GM23338 (cell line): ENCODE measurements around the gene AKAP10. TPM values are rescaled to one million over a fixed set of nuclear protein-coding genes. Genes with fewer than 3 reads are reported as not detected.

Experiments
- ATAC-seq: fragments of 200-7000 bp; cut with Tn5 transposase; 3 replicates; pipeline ENCODE4 v1.9.1; 2020
- DNase-seq: peaks from one replicate; pipeline ENCODE4 v3.0.0-alpha.2; 2015; ENCODE audit warnings: low spot score
- H2AFZ ChIP-seq: fragments of 200-600 bp; sonication (generic); 2 replicates; pipeline ENCODE4 v1.8.0; 2016; ENCODE audit warnings: antibody characterized with exemption, mild to moderate bottlenecking, moderate library complexity
- H3F3A ChIP-seq: fragments of 200-600 bp; sonication (generic); replicated peaks from 2 replicates; pipeline ENCODE4 v1.8.0; 2017; ENCODE audit warnings: antibody characterized with exemption, mixed run types, low read depth
- H3K27ac ChIP-seq: fragments of 200-600 bp; sonication (generic); 2 replicates; pipeline ENCODE4 v1.6.1; 2016; ENCODE audit warnings: low read depth
- H3K27me3 ChIP-seq: fragments of 200-600 bp; sonication (generic); 2 replicates; pipeline ENCODE4 v1.8.0; 2016; ENCODE audit warnings: mild to moderate bottlenecking, mixed run types, moderate library complexity; ENCODE audit not compliant: insufficient read depth
- H3K36me3 ChIP-seq: fragments of 200-600 bp; sonication (generic); 2 replicates; pipeline ENCODE4 v1.8.0; 2016; ENCODE audit warnings: mild to moderate bottlenecking; ENCODE audit not compliant: insufficient read depth
- H3K4me1 ChIP-seq: fragments of 200-600 bp; sonication (generic); 2 replicates; pipeline ENCODE4 v1.8.0; 2016; ENCODE audit warnings: mild to moderate bottlenecking, moderate library complexity; ENCODE audit not compliant: insufficient read depth
- H3K4me2 ChIP-seq: fragments of 200-600 bp; sonication (generic); 2 replicates; pipeline ENCODE4 v1.7.1; 2017; ENCODE audit warnings: mixed run types
- H3K4me3 ChIP-seq: fragments of 200-600 bp; sonication (generic); 2 replicates; pipeline ENCODE4 v1.6.1; 2016; ENCODE audit warnings: mixed run types
- H3K79me2 ChIP-seq: fragments of 200-600 bp; sonication (generic); replicated peaks from 2 replicates; pipeline ENCODE4 v1.8.0; 2017; ENCODE audit warnings: mild to moderate bottlenecking; ENCODE audit not compliant: insufficient read depth
- H3K9me2 ChIP-seq: fragments of 200-600 bp; sonication (generic); 2 replicates; pipeline ENCODE4 v1.8.0; 2017; ENCODE audit not compliant: insufficient read depth
- H4K20me1 ChIP-seq: fragments of 200-600 bp; sonication (generic); replicated peaks from 2 replicates; pipeline ENCODE4 v1.8.0; 2017; ENCODE audit warnings: mild to moderate bottlenecking; ENCODE audit not compliant: insufficient read depth
- H3K27ac Mint-ChIP-seq: 2 replicates; pipeline ENCODE4 v1.8.0; 2020; ENCODE audit warnings: inconsistent platforms, mild to moderate bottlenecking, moderate library complexity, mixed read lengths
- H3K27me3 Mint-ChIP-seq: 3 replicates; pipeline ENCODE4 v1.8.0; 2022; ENCODE audit warnings: low read depth, mild to moderate bottlenecking, moderate library complexity, mixed read lengths, inconsistent platforms; ENCODE audit not compliant: insufficient read depth, poor library complexity
- H3K36me3 Mint-ChIP-seq: 3 replicates; pipeline ENCODE4 v1.8.0; 2021; ENCODE audit warnings: low read depth, mild to moderate bottlenecking, inconsistent platforms, moderate library complexity, mixed read lengths
- H3K4me1 Mint-ChIP-seq: 3 replicates; pipeline ENCODE4 v1.8.0; 2020; ENCODE audit warnings: mild to moderate bottlenecking, inconsistent platforms, mixed read lengths
- H3K4me3 Mint-ChIP-seq: 3 replicates; pipeline ENCODE4 v1.8.0; 2021; ENCODE audit warnings: moderate library complexity, mild to moderate bottlenecking, inconsistent platforms, mixed read lengths
- H3K9me3 Mint-ChIP-seq: 3 replicates; pipeline ENCODE4 v1.8.0; 2020; ENCODE audit warnings: moderate library complexity, mild to moderate bottlenecking, inconsistent platforms, mixed read lengths
- CREB1 ChIP-seq: fragments of 250-450 bp; sonication (Bioruptor Pico); IDR thresholded peaks from 2 replicates; pipeline ENCODE4 v1.5.0; 2020; ENCODE audit warnings: low read depth, mild to moderate bottlenecking, moderate library complexity
- EZH2 ChIP-seq: fragments of 200-600 bp; sonication (generic); IDR thresholded peaks from one replicate; pipeline ENCODE4 v1.8.0; 2017; ENCODE audit warnings: antibody characterized with exemption, mild to moderate bottlenecking, low read depth; ENCODE audit not compliant: unreplicated experiment
- EZH2phosphoT487 ChIP-seq: fragments of 200-600 bp; sonication (generic); IDR thresholded peaks from one replicate; pipeline ENCODE4 v1.8.1; 2018; ENCODE audit warnings: antibody characterized with exemption; ENCODE audit not compliant: unreplicated experiment
- JUNB ChIP-seq: IDR thresholded peaks from one replicate; pipeline ENCODE4 v1.6.1; 2016; ENCODE audit warnings: antibody characterized with exemption; ENCODE audit not compliant: unreplicated experiment
- NANOG ChIP-seq: IDR thresholded peaks from 2 replicates; pipeline ENCODE4 v1.6.1; 2016; ENCODE audit warnings: antibody characterized with exemption, borderline replicate concordance
- POLR2AphosphoS5 ChIP-seq: IDR thresholded peaks from 2 replicates; pipeline ENCODE4 v1.6.1; 2016; ENCODE audit warnings: antibody characterized with exemption, low read depth
- STAT1 ChIP-seq: IDR thresholded peaks from one replicate; pipeline ENCODE4 v1.6.1; 2016; ENCODE audit warnings: antibody characterized with exemption; ENCODE audit not compliant: unreplicated experiment
- ZNF114 ChIP-seq: fragments of 250-450 bp; sonication (Bioruptor Pico); IDR thresholded peaks from 2 replicates; pipeline ENCODE4 v1.5.0; 2020; ENCODE audit warnings: mild to moderate bottlenecking, moderate library complexity
- ZNF331 ChIP-seq: fragments of 250-450 bp; sonication (Bioruptor Pico); IDR thresholded peaks from 2 replicates; pipeline ENCODE4 v1.5.0; 2020; ENCODE audit warnings: low read depth, mild to moderate bottlenecking, moderate library complexity
- polyA plus RNA-seq: library from polyadenylated mRNA; unstranded; fragments of >200 nt; fragmentation: Nextera tagmentation; extraction: Ambion mirVana; gene quantifications from 2 replicates; pipeline ENCODE4 v1.2.1, GENCODE V29; 2016
- total RNA-seq: library from RNA; depleted of rRNA; stranded (reverse); fragments of >200 nt; shearing (Covaris generic); gene quantifications from 2 replicates; pipeline ENCODE4 v1.2.3, GENCODE V29; 2014
- TF ChIP-seq, protein P1 (sequence below): IDR thresholded peaks from one replicate; pipeline ENCODE4 v1.6.1; 2018; ENCODE audit warnings: antibody characterized with exemption; ENCODE audit not compliant: unreplicated experiment
- TF ChIP-seq, protein P2 (sequence below): IDR thresholded peaks from 2 replicates; pipeline ENCODE4 v1.6.1; 2016; ENCODE audit warnings: antibody characterized with exemption
- TF ChIP-seq, protein P3 (sequence below): fragments of 250-450 bp; sonication (Bioruptor Pico); IDR thresholded peaks from 2 replicates; pipeline ENCODE4 v1.5.0; 2020; ENCODE audit warnings: mild to moderate bottlenecking, moderate library complexity
- TF ChIP-seq, protein P4 (sequence below), 2 experiments: fragments of 200-600 bp in 1 of 2; sonication (generic) in 1 of 2; conservative IDR thresholded peaks; 2 replicates each; pipeline versions ENCODE4 v1.5.1 to v1.6.1; 2016 to 2017; ENCODE audit warnings: antibody characterized with exemption in 2 of 2, low read depth in 2 of 2, mild to moderate bottlenecking in 2 of 2, moderate library complexity in 1 of 2

The AKAP10 gene
- total and polyA plus RNA-seq, 2 experiments from 2014 or later = 16.7 to 25.9 TPM

DNA sequence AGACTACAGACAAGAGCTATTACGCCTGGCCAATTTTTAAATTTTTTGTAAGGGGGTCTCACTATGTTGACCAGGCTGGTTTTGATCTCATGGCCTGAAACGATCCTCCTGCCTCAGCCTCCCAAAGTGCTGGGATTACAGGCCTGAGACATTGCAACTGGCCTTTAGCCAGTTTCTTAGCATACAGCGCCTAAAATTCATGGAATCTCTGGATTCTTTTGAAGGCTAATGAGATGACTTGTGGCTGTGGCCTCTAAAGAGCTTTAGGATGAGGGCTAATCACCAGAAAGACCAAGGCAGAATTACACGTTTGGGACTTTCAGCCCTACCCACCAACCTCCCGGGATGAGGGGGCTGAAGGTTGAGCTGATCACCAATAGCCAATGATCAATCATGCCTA, 34.6 kb downstream of the AKAP10 start:
- Histone ChIP-seq H3K4me1 (0 out of 2 replicates have a peak, but pooled peaks cover 7% of the 10 kb centered on the region), H3K27me3 (no peaks in the 10 kb centered on the region), H3F3A (no peaks in the 10 kb centered on the region), H2AFZ (no peak overlapping the region), H3K4me3 (no peak overlapping the region), H3K4me2 (no peak overlapping the region), H4K20me1 (0 out of 2 replicates have a peak, but pooled peaks cover 13% of the 10 kb centered on the region), H3K9me2 (no peaks in the 10 kb centered on the region), H3K27ac (peak overlapping the region; percentile 22; the same call in 1 of the 2 replicates), H3K79me2 (peaks cover 29% of the 10 kb centered on the region), H3K36me3 (peaks cover 8% of the 10 kb centered on the region)
- peak; percentile 50 for DNase-seq
- ATAC-seq = no peak
- peaks cover 20% of the 10 kb centered on the region for H3K4me1 Mint-ChIP-seq
- TF ChIP-seq EZH2phosphoT487 (no peak), ZNF114 (CRISPR knock-in tag) (no peak), JUNB (no peak), STAT1 (no peak), EZH2 (no peak), CREB1 (CRISPR knock-in tag) (no peak), ZNF331 (CRISPR knock-in tag) (no peak), NANOG (no peak), POLR2AphosphoS5 (no peak)
- TF ChIP-seq, protein P1, sequence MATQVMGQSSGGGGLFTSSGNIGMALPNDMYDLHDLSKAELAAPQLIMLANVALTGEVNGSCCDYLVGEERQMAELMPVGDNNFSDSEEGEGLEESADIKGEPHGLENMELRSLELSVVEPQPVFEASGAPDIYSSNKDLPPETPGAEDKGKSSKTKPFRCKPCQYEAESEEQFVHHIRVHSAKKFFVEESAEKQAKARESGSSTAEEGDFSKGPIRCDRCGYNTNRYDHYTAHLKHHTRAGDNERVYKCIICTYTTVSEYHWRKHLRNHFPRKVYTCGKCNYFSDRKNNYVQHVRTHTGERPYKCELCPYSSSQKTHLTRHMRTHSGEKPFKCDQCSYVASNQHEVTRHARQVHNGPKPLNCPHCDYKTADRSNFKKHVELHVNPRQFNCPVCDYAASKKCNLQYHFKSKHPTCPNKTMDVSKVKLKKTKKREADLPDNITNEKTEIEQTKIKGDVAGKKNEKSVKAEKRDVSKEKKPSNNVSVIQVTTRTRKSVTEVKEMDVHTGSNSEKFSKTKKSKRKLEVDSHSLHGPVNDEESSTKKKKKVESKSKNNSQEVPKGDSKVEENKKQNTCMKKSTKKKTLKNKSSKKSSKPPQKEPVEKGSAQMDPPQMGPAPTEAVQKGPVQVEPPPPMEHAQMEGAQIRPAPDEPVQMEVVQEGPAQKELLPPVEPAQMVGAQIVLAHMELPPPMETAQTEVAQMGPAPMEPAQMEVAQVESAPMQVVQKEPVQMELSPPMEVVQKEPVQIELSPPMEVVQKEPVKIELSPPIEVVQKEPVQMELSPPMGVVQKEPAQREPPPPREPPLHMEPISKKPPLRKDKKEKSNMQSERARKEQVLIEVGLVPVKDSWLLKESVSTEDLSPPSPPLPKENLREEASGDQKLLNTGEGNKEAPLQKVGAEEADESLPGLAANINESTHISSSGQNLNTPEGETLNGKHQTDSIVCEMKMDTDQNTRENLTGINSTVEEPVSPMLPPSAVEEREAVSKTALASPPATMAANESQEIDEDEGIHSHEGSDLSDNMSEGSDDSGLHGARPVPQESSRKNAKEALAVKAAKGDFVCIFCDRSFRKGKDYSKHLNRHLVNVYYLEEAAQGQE = no peak
- TF ChIP-seq, protein P2, sequence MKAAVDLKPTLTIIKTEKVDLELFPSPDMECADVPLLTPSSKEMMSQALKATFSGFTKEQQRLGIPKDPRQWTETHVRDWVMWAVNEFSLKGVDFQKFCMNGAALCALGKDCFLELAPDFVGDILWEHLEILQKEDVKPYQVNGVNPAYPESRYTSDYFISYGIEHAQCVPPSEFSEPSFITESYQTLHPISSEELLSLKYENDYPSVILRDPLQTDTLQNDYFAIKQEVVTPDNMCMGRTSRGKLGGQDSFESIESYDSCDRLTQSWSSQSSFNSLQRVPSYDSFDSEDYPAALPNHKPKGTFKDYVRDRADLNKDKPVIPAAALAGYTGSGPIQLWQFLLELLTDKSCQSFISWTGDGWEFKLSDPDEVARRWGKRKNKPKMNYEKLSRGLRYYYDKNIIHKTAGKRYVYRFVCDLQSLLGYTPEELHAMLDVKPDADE = no peak
- TF ChIP-seq, protein P3, sequence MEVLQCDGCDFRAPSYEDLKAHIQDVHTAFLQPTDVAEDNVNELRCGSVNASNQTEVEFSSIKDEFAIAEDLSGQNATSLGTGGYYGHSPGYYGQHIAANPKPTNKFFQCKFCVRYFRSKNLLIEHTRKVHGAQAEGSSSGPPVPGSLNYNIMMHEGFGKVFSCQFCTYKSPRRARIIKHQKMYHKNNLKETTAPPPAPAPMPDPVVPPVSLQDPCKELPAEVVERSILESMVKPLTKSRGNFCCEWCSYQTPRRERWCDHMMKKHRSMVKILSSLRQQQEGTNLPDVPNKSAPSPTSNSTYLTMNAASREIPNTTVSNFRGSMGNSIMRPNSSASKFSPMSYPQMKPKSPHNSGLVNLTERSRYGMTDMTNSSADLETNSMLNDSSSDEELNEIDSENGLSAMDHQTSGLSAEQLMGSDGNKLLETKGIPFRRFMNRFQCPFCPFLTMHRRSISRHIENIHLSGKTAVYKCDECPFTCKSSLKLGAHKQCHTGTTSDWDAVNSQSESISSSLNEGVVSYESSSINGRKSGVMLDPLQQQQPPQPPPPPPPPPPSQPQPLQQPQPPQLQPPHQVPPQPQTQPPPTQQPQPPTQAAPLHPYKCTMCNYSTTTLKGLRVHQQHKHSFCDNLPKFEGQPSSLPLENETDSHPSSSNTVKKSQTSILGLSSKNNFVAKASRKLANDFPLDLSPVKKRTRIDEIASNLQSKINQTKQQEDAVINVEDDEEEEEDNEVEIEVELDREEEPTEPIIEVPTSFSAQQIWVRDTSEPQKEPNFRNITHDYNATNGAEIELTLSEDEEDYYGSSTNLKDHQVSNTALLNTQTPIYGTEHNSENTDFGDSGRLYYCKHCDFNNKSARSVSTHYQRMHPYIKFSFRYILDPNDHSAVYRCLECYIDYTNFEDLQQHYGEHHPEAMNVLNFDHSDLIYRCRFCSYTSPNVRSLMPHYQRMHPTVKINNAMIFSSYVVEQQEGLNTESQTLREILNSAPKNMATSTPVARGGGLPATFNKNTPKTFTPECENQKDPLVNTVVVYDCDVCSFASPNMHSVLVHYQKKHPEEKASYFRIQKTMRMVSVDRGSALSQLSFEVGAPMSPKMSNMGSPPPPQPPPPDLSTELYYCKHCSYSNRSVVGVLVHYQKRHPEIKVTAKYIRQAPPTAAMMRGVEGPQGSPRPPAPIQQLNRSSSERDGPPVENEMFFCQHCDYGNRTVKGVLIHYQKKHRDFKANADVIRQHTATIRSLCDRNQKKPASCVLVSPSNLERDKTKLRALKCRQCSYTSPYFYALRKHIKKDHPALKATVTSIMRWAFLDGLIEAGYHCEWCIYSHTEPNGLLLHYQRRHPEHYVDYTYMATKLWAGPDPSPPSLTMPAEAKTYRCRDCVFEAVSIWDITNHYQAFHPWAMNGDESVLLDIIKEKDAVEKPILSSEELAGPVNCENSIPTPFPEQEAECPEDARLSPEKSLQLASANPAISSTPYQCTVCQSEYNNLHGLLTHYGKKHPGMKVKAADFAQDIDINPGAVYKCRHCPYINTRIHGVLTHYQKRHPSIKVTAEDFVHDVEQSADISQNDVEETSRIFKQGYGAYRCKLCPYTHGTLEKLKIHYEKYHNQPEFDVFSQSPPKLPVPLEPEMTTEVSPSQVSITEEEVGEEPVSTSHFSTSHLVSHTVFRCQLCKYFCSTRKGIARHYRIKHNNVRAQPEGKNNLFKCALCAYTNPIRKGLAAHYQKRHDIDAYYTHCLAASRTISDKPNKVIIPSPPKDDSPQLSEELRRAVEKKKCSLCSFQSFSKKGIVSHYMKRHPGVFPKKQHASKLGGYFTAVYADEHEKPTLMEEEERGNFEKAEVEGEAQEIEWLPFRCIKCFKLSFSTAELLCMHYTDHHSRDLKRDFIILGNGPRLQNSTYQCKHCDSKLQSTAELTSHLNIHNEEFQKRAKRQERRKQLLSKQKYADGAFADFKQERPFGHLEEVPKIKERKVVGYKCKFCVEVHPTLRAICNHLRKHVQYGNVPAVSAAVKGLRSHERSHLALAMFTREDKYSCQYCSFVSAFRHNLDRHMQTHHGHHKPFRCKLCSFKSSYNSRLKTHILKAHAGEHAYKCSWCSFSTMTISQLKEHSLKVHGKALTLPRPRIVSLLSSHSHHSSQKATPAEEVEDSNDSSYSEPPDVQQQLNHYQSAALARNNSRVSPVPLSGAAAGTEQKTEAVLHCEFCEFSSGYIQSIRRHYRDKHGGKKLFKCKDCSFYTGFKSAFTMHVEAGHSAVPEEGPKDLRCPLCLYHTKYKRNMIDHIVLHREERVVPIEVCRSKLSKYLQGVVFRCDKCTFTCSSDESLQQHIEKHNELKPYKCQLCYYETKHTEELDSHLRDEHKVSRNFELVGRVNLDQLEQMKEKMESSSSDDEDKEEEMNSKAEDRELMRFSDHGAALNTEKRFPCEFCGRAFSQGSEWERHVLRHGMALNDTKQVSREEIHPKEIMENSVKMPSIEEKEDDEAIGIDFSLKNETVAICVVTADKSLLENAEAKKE (CRISPR knock-in tag) = no peak
- TF ChIP-seq, protein P4, sequence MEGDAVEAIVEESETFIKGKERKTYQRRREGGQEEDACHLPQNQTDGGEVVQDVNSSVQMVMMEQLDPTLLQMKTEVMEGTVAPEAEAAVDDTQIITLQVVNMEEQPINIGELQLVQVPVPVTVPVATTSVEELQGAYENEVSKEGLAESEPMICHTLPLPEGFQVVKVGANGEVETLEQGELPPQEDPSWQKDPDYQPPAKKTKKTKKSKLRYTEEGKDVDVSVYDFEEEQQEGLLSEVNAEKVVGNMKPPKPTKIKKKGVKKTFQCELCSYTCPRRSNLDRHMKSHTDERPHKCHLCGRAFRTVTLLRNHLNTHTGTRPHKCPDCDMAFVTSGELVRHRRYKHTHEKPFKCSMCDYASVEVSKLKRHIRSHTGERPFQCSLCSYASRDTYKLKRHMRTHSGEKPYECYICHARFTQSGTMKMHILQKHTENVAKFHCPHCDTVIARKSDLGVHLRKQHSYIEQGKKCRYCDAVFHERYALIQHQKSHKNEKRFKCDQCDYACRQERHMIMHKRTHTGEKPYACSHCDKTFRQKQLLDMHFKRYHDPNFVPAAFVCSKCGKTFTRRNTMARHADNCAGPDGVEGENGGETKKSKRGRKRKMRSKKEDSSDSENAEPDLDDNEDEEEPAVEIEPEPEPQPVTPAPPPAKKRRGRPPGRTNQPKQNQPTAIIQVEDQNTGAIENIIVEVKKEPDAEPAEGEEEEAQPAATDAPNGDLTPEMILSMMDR (conservative IDR thresholded peaks at IDR 0.05; ENCODE audit: low read depth in 2 of 2) = no peak
- H3K9me3 Mint-ChIP-seq = no peaks in the 10 kb centered on the region
- H3K36me3 Mint-ChIP-seq = peaks cover 31% of the 10 kb centered on the region; the same call in 2 of the 3 replicates
- peak overlapping the region; percentile 82 for H3K27ac Mint-ChIP-seq
- H3K27me3 Mint-ChIP-seq = peaks cover 5% of the 10 kb centered on the region
- H3K4me3 Mint-ChIP-seq = no peak overlapping the region; the same call in 2 of the 3 replicates
